GM19467 (cell line): ENCODE results near the gene TIFAB.

Source experiments
- ATAC-seq: cut with Tn5 transposase; IDR thresholded peaks from one replicate; pipeline ENCODE4 v1.9.1; 2021; ENCODE audit warnings: mild to moderate bottlenecking, moderate library complexity; ENCODE audit not compliant: unreplicated experiment

Gene TIFAB

DNA sequence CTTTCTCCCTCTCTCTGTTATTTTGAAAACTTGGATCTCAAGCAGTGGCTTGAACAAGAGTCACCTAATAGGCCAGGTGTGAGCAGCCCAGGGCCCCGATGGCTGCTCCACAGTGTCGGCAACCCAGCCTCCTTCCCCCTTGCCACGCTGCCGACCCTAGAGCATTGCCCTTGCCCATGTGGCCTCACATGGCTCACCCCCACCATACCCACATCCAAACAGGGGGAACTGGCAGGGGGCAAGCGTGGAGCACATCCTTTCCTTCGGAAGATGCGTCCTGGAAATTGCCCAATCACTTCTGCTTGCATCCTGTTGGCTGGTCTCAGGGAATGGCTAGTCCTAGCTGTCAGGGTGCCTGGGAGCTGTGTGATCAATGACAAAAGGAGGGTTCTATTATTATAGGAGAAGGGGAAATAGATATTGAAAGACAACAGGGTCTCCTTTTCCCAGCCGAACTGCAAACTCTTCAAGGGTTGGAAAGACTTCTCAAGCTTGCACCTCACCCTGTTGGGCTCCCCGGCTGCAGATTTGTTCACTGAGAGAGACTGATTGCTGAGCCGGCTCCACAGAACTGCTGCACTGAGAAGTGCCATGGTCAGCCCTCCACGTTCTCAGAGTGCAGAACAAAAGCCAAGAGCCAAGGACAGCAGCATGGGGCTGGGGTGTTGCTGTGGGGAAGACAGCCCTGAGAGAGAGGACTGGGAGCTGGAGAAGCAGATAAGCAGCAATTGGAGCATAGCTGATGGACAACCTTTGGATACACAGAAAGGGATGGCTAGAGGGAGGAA, 8.3 kb upstream of the TIFAB start:
- ATAC-seq: no peak

DNA sequence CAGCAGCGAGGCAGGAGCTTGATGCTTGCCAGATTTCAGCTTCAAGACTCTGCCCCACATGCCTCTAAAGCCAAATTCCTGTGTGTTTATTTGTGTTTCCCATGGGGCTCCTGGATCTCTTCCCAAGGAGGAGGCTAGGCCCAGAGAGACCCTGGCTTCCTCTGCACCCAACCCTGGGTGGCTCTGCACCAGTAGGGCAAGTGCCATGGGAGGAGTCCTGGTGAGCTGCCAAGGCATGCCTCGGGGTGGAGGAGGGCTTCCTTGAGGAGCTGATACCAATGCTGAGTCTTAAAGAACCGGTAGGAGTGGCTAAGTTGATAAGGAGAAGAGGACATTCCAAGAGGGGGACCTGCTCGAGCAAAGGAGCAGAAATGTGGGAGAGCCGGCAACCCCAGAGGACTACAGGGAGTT, 6.8 kb upstream of the TIFAB start:
- no peak for ATAC-seq

DNA sequence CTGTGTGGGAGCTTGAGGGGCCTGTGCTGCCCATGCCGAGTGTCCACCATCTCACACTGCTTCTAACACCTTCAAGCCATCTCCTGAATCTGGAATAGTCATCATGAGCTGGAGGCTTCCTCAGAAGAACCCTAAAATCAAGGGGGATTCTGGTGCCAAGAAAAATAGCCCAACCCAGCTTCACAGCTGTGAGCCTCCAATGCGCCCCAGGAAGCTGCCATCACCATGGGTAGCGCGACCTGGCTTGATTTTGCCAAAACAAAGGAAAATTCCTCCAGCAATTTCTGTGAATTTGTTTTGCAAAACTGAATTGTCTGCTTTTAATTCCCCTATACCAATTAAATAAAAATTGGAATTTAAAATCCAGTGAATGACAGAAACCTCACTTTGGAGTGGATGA, 6.2 kb upstream of the TIFAB start:
- ATAC-seq: no peak

DNA sequence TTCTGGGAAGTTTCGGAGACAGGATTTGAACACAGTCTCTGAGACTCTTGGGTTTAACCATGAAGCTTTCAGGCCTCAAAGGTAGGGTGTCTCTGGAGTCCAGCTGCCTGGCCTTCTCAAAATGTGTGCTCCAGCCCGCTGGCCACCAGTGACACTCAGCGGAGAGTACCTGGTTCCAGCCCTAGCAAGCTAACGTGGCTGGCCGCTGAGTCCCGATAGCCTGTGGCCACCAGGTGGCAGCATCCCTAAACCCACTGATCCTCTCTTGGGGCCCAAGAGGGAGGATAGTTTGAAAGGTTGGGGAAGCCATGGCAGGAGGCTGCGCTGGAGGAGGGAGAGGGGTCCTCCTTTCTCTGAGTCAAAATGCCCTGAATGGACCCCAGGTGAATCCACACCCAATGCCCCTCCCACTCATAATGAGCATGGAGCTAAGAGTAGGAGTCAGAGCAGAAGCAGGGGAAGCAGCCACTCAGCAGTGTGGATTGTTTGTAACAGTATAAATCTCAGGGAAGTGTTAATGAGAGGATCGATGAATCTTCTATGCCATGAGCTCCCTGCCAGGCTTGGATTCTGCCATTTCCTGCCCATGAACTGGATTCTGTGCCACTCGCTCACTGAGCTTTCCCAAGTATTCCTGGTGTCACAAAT, 5.4 kb upstream of the TIFAB start:
- peak; percentile 62 for ATAC-seq

DNA sequence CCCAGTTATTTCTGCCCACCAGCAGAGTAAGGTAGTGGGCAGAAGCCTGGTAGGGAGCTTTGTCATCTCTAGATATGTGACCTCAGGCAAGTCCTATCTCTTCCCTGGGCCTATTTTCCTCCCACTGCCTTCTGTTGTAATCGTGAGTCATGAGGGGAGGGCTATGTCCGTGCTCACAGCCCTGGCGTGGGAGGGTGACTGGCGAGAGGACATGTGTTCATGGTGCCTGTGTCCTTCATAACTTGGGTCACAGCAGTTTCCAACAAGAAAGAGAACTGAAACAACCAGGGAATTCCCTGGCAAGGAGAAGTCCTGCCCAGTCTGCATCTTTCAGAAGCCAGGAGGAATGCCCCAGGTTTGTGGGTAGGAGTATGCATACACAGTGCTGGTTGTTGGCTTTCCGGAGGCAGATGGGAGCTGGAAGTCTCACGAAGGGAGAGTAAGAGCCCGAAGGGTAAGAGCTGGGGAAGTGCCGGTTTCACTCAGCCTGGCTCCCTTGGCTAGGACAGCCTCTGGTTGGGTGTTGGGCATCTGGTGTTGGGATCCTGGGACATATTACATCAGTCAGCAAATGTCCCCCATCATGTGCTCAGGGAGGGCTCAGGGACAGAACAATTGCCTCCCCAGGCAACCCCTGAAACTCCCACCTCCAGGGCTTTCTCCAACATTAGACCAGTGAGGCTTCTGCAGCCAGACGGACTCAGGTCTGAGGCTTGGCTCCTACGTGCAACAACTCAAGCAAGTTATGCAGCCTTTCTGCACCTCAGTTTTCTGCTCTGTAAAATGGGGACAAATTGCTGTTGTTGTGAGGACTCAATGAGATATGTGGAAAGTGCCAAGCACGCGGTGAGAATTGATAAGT, 4.3 kb upstream of the TIFAB start:
- no peak for ATAC-seq

DNA sequence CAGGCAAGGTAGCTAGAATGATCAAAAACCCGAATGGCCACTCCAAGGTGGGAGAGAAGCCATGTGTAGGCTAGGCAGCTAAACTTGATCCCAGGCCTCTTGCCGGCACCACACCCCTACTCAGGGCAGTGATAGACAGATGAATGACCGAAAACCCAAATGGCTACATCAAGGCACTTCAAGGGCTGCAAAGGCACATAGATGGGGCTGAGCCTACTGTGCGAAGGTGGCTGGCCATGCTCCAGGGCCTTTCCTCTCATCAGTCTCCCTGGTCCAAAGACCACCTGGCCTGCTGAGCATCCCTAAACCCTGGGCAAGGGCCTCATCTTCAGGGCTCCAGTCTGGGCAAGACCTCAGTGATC, 3.7 kb upstream of the TIFAB start:
- ATAC-seq: no peak

DNA sequence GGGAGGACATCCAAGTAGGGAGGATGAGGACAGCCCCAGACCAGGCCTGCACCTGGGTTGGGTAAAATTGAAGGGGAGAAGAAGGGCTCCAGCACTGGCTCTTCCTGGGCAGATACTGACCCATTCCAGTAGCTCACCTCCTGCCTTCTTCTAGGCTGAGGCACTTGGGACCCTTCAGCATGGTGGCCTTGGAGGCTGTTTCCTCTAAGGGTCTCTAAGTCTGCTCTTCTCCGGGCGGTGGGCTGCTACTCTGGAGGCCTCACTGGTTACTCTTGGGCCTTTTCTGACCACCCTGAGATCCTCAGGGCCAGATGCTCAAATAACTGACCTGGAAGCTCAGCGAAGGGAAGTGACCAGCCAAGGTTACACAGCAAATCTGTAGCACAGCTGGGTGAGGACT, 2.8 kb upstream of the TIFAB start:
- ATAC-seq: no peak

DNA sequence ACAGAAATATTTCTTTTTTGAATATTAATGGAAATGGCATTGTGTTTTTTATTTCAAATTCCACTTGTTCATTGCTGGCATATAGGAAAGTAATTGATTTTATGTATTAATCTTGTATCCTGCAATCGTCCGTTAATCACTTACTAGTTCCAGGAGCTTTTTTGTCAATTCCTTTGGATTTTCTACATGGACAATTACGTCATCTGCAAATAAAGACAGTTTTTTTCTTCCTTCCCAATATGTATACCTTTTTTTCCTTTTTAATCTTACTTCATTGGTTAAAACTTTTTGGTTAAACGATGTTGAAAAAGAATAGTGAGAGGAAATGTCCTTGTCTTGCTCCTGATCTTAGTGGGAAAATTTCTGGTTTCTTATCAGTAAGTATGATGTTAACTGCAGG, 1.5 kb upstream of the TIFAB start:
- no peak for ATAC-seq

DNA sequence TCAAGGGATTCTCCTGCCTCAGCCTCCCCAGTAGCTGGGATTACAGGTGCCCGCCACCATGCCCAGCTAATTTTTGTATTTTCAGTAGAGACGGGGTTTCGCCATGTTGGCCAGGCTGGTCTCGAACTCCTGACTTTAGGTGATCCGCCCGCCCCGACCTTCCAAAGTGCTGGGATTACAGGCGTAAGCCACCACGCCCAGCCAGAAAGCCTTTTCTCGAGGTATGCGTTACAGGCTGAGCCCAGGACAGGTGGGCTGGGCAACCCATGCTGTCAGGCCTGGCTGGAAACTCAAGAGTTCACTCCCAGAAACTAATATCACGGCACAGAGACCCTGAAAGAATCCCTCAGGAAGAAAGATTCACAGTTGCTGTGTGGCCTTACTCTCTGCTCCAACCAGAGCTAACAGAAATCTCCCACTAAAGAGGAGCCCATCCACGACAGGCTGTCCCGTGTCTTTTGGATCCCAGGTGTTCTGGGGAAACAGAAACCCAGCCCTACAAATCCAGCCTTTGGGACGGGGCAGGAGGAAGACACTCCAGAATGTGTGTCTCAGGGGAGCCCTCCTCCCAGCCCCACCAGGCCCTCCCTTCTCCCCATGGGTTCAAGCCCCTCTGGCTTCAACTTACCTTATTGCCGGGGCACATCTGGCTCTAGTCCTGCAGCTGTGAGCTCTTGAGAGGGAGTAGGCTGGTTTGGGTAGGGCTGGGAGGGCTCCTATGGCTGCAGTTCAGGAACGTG, 400 bp downstream of the TIFAB start:
- ATAC-seq: no peak

DNA sequence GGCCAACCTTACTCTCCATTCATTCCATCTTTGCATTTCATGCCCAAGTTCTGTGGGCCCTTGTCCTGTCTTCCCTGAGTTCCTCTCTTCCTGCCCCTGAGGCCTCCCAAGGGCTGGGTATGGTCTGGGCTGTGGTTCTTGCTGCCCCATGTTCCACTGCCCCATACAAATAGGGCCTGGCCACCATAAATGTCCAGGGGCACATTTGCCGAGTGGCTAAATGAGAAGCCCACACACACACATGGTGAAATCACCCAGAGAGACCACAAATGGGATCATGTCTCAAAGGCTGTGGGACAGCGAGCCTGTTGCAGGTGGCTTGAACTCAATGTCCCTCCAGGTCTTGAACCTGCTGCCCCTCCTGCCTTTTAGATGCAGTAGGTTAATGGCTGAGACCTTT, 1.2 kb downstream of the TIFAB start:
- no peak for ATAC-seq

DNA sequence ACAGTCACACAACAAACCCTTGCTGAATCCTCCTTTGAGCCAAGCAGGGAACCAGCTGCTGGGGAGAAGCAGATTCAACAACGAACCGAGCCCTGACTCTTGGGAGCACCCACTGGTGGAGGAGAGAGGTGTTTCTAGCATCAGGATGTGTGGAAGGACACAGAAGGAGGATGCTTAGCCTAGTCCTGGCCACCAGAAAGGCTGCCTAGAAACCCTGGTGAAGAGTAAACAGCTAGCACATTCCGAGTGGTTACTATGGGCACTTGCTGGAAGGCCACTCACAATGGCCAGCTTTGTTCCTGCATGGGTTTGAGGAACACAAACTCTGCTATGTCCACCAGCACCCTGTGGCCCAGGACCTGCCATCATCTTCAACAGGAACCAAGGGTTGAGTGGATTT, 1.8 kb downstream of the TIFAB start:
- ATAC-seq: no peak

DNA sequence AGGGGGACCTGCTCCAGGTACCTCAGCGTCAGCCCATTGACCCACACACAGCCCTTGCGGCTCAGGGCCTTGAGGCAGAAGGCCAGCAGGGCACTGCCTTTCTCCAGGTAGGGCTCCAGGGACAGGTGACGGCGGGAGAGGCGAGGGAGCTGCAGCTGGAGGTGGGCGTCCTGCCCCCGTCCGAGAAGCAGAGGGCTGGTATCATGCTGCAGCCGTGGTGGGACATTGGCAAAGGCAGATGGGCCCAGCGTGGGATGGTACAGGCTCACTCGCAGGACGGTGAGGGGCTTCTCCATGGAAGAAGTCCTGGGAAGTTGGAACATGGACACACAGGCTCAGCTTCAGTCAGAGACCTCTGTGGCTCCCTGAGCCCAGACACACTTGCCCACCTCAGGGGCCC, 2.5 kb downstream of the TIFAB start:
- no peak for ATAC-seq

DNA sequence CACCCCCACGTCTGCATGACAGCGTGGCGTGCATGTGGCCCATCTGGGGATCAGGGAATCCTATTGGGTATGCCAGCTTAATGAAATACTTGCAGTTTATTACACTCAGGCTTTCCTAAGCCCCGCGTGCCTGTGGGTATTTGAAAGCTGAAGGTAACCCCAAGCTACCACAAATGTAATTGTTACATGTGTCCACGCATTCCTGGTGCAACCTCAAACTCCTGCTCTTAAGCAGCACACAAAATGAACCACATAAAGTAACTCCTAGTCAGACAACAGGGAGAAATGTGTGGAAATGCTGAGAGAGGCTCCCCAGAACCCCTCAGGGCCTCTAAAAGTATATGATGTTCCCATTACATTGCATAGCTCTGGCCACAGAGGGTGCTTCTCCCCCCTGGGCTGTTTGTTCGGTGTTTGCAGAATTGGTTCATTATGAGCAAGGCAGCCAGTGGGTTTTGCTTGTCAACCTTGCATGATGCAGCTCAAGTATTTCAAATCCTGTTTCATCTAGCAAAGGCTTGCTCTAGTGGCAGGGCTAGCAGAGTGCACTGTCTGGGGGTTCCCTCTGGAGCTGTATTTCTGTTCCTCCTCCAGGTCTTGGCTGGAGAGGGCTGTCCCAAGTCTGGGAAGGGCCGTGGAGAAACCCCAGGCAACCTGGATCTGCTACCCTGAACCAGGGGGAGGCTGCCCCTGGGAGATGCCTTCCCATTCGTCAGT, 3.2 kb downstream of the TIFAB start:
- ATAC-seq: no peak

DNA sequence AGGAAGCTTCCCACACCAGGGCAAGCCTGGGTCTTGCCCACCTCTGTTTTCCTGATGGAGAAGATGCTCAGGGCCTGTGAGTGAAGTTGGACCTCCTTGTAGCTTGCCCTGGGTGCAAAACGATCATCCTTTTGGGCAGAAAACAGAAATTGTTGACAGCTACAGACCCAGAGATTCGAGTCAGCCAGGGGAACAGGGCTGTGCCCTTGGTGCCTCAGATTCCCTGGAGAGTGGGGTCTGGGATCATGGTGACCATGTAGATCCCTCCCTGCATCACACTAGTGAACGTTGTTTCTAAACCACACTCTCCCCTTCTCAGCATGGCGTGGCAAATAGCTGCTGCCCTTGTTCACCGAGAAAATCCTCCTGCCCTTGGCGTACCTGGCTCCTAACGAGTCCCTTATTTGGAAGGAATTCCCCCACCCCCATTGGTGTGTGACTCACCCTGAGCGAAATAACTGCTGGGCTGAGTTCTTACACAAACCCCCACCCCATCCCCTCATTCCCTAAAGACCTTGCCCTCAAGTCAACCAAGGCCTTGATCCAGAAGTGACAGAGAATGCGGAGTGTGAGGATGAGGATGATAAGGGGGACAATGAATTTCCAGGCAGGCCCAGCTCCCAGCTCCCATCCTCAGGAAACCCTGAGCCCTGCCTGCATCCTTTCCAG, 3.9 kb downstream of the TIFAB start:
- ATAC-seq: no peak

DNA sequence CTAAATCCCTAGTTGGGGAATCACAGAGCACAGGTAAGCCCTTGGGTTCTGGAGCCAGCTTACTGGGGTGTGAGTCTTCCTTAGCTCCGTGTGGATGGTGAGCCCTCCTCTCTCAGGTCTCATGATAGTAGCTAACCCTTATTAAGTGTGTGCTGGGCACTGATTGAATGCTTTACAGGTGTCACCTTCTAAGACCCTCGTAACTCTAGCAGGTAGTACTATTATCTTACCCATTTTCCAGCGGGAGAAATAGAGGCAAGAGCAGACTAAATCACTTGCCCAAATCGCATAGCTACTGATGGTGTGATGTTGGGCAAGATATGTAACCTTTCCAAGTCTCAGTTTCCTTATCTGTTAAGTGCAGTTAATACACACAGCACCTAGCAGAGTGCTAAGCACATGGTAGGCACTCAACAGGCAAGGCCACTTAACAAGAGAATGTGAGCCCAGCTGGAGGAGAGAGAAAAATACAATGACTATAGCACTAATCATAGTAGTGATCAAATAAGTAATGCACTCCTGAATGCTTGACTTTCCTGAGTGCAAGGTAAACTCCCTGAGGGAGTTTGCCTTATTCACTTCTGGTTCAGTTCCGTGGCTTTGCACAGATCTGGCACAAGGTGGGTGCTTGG, 4.7 kb downstream of the TIFAB start, which contains the start of gene DCANP1:
DCANP1 (minus strand) TSS at position 51 of the 632 bp plus-strand sequence. CDS start 240 bp downstream, outside the sequence.
- ATAC-seq: no peak

DNA sequence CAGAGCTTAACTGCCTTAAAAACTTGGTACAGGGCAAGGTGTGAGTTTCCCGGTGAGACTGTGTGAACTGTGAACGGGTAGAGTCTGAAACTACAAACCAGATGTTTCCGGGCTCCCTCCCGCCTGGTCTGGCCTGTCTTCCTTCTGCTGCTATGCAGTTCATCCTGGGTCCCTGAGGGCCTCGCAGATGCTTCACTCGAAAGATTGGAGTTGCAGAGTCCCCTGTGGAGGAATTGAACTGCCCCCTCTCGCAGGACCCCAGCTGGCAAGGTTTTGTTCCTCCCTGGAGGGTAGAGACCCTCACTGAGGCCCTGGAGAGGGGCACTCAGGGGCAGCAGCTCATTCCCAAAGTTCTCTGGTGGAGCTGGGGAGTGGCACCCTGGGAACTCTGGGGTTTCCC, 5.5 kb downstream of the TIFAB start:
- no peak for ATAC-seq

DNA sequence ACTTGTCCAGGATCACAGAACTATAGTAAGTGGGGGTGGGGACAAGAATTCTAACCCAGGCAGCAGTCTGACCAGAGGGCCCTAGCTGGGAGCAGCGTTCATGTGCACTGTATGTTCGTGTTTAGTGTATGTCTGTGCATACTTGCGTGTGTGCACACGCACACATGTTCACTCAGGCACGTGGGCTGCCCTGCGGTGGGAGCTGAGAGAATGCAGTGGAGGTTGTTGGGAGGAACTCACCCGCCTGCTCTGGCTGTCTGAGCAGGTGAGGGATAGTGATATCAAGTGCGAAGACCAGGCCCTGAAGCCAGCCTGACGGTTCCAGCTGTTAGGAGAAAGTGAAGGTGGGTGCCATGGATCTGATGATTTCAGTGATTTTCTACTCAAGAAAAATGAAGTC, 5.9 kb downstream of the TIFAB start:
- no peak for ATAC-seq

DNA sequence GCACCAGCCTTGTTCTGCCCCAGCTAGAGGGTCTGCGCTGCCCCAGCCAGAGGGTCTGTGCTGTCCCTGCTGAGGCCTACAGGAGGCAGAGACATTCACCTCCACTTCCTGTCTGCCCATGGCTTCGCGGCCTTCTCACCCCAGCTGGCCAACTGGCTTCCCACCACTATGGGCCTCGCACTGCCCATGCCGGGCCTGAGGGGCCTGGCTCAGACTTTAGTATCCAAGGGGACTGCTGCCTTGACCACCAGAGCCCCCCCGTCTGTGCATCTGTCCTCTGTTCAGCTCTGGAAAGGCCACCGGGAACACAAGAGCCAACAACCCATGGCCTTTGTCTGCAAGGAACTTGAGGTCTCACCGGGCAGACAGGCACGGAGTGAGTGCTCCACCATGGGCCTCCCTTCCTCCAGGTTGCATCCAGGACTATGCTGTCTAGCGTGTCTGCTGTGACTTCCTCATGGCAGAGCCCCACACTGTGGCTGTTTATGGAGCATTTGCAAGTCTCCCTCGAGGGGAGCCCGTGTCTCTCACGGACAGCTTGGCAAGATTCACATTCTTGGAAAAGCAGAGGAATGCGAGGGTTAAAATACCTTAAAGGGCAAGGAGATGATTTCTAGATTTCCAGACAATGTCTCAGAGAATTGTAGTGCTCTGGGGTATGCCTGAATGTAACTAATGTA, 6.7 kb downstream of the TIFAB start:
- no peak for ATAC-seq

DNA sequence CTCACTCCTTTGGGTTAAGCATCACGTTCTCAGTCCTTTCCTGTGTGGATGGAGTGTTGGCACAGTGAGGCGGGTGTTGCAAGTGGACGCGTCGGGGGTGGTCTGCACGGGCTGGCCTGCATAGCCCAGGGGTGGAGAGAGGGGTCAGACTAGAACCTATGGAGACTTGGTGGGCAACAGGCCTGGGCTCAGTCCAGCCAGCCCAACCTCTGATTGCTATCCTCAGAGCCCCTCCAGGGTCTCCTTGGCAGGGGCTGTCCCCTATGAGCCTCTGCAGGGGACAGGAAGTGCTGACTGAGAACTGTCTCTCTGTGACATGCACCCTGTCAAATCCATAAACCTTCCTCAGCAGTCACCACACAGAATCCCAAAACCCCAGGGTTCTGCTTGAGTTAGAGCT, 7.3 kb downstream of the TIFAB start:
- no peak for ATAC-seq
